Gastrocnemius medialis (tissue), 4 donors: ENCODE measurements around the gene PRXL2C. TPM values are rescaled to one million over a fixed set of nuclear protein-coding genes. Genes with fewer than 3 reads are reported as not detected.
"Not testable (repeated sequence)": the region's sequence is repeated elsewhere in the genome, so short reads cannot be mapped to it uniquely, and the experiment has no call there.

Experiments used
- ATAC-seq, 2 donors: fragments of 150-250 bp; one replicate each; pipeline ENCODE4 v1.9.1; 2016
- DNase-seq, 2 donors: peaks; one replicate each; pipeline ENCODE4 v3.0.0-alpha.2; 2019
- H3K27ac ChIP-seq, 4 donors: fragments of 200-600 bp; sonication (generic); 1 replicate in 1 of 4; 2 replicates in 3 of 4; pipeline ENCODE4 v1.5.1; 2016 to 2018; ENCODE audit warnings: mild to moderate bottlenecking in 2 of 4, moderate library complexity in 1 of 4
- H3K27me3 ChIP-seq, 3 donors: fragments of 200-600 bp; sonication (generic) in 2 of 3; 1 replicate in 1 of 3; 2 replicates in 2 of 3; pipeline versions ENCODE4 v1.5.1 to v1.6.0; 2016 to 2019; ENCODE audit warnings: mild to moderate bottlenecking in 1 of 3, moderate library complexity in 1 of 3
- H3K36me3 ChIP-seq, 2 donors: fragments of 200-600 bp; sonication (generic) in 1 of 2; one replicate each; pipeline ENCODE4 v1.5.1; 2017 to 2018
- H3K4me1 ChIP-seq, 2 donors: fragments of 200-600 bp; sonication (generic) in 1 of 2; one replicate each; pipeline ENCODE4 v1.5.1; 2016 to 2017; ENCODE audit warnings: mild to moderate bottlenecking in 2 of 2
- H3K4me3 ChIP-seq, 4 donors: fragments of 200-600 bp; sonication (generic) in 3 of 4; 1 replicate in 1 of 4; 2 replicates in 3 of 4; pipeline ENCODE4 v1.5.1; 2016 to 2019; ENCODE audit warnings: mild to moderate bottlenecking in 2 of 4
- H3K9me3 ChIP-seq, 3 donors: fragments of 200-600 bp; sonication (generic) in 2 of 3; 1 replicate in 1 of 3; 2 replicates in 2 of 3; pipeline ENCODE4 v1.5.1; 2016 to 2019
- POLR2A ChIP-seq, 2 donors: fragments of 450-650 bp; IDR thresholded peaks; one replicate each; pipeline ENCODE4 v1.6.1; 2017; ENCODE audit warnings: antibody characterized with exemption in 2 of 2, mild to moderate bottlenecking in 2 of 2, moderate library complexity in 2 of 2
- in situ Hi-C, 4 donors: fragments of 200-750 bp; cut with MboI; loops; one replicate each; pipeline versions ENCODE4 v1.15.0 to v1.8.0; 2017; ENCODE audit warnings: low sequenced_read_pairs in 4 of 4
- intact Hi-C: fragments of 100-400 bp; cut with DNase I; formaldehyde crosslinking; loops from one replicate; pipeline ENCODE4 v1.15.1; 2023; ENCODE audit warnings: low total_unique reads
- total RNA-seq, 4 donors: library from RNA; depleted of rRNA; stranded (reverse); fragments of >200 nt; gene quantifications; one replicate each; pipeline versions ENCODE4 v1.1.0 to v1.2.3, GENCODE V29; 2016
- TF ChIP-seq, protein P1 (sequence below), 5 experiments: fragments of 450-650 bp in 3 of 5; fragments of 200-600 bp in 2 of 5; sonication (generic) in 2 of 5; IDR thresholded peaks in 4 of 5; conservative IDR thresholded peaks in 1 of 5; 1 replicate in 4 of 5; 2 replicates in 1 of 5; pipeline ENCODE4 v1.5.1; 2016 to 2019; ENCODE audit warnings: antibody characterized with exemption in 5 of 5, mild to moderate bottlenecking in 3 of 5, moderate library complexity in 3 of 5

The PRXL2C gene
- total RNA-seq, 4 donors from 2014 or later: 16.9 to 29.4 (median 23.8) TPM

DNA sequence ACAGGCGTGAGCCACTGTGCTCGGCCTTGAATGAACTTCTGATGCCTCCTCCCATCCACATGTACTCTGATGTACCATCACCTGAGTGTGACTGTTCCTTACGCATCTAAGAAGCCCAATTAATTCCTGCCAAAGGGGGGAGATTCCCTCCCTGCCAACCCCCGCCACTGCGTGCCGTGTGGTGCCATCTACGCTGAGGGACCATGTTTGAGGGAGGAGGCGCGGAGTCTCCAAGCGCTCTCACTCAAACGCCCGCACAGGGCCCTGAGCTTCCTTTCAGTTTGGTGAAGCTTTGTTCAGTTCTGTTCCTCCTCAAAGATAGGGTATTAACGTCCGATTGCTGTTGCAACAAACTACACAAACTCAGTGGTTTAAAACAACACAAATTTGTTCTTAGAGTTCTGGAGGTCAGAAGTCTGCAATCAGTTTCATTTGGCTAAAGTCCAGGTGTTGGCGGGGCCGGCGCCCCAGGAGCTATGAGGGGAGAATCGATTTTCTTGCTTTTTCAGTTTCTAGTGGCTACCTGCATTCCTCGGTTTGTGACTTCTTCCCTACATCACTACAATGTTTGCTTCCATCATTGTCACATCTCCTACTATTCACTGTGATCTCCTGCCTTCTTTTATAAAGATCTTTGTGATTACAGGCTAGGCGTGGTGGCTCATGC is 13.9 kb upstream of the PRXL2C start:
- intact Hi-C loops (loop anchor here (5.0 kb wide), 1 partner anchor 342 kb away; no protein-coding TSS in a partner anchor), in situ Hi-C loops (loop anchor here in 3 of 4 donors (5.0 to 25.0 kb wide), 6 partner anchors 222 to 342 kb away; no protein-coding TSS in a partner anchor)
- Histone ChIP-seq H3K4me3 (no peak overlapping the region), H3K9me3 (no peaks in the 10 kb centered on the region), H3K4me1 (no peaks in the 10 kb centered on the region), H3K27me3 (no peaks in the 10 kb centered on the region), H3K36me3 (no peaks in the 10 kb centered on the region), H3K27ac (no peak overlapping the region)
- no peak for TF ChIP-seq POLR2A (IDR thresholded peaks at IDR 0.05)
- TF ChIP-seq, protein P1, sequence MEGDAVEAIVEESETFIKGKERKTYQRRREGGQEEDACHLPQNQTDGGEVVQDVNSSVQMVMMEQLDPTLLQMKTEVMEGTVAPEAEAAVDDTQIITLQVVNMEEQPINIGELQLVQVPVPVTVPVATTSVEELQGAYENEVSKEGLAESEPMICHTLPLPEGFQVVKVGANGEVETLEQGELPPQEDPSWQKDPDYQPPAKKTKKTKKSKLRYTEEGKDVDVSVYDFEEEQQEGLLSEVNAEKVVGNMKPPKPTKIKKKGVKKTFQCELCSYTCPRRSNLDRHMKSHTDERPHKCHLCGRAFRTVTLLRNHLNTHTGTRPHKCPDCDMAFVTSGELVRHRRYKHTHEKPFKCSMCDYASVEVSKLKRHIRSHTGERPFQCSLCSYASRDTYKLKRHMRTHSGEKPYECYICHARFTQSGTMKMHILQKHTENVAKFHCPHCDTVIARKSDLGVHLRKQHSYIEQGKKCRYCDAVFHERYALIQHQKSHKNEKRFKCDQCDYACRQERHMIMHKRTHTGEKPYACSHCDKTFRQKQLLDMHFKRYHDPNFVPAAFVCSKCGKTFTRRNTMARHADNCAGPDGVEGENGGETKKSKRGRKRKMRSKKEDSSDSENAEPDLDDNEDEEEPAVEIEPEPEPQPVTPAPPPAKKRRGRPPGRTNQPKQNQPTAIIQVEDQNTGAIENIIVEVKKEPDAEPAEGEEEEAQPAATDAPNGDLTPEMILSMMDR (IDR thresholded peaks at IDR 0.05 in 4 of 5, conservative IDR thresholded peaks at IDR 0.05 in 1 of 5): no peak
- DNase-seq (no peak), ATAC-seq (no peak)

DNA sequence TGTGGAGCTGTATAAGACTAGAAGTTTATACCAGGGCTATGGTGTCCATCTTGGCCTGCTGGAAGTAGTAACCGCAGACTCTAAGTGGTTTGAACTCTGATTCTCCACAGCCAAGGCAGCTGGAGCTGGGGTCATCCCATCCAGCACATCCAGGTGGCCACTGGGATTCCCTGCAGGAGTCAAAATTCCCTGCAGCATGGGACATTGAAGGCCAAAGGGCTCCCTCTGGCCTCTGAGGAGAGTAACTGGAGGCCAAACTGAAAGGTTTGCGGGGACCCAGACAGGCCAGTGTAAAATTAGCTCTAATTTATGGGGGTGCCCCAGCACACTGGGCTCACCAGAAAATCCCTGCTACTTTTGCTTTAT is 12.2 kb upstream of the PRXL2C start:
- ATAC-seq: no peak
- H3K27me3 ChIP-seq: no peaks in the 10 kb centered on the region
- in situ Hi-C loops: loop anchor here in 3 of 4 donors (5.0 to 25.0 kb wide), 6 partner anchors 220 to 340 kb away; no protein-coding TSS in a partner anchor

DNA sequence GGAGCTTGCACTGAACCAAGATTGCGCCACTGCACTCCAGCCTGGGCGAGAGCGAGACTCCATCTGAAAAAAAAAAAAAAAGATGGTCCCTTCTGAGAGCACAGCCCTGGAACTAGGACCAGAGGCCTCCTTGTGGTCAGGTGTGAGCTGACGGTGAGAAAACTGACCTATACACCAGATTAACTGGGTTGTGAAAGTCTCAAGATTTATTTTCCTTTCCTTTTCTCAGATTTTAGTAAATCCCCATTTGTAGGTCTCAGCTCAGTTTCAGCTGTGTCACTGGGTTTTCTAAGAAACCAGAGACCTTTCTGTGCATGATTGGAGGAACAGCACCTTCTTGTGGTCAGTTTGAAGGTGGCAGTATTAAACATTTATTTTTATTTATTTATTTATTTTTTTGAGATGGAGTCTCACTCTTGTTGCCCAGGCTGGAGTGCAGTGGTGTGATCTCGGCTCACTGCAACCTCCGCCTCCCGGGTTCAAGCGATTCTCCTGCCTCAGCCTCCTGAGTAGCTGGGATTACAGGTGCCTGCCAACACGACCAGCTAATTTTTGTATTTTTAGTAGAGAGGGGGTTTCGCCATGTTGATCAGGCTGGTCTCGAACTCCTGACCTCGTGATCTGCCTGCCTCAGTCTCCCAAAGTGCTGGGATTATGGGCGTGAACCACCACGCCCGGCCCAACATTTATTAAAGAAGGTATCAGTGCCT is 11.7 kb upstream of the PRXL2C start:
- in situ Hi-C loops: loop anchor here in 3 of 4 donors (5.0 to 25.0 kb wide), 6 partner anchors 220 to 340 kb away; no protein-coding TSS in a partner anchor
- intact Hi-C loops: loop anchor here (1.0 to 5.0 kb wide), 2 partner anchors 225 to 340 kb away; no protein-coding TSS in a partner anchor
- H3K9me3 ChIP-seq, H3K4me3 ChIP-seq, H3K4me1 ChIP-seq, H3K27me3 ChIP-seq, H3K27ac ChIP-seq, H3K36me3 ChIP-seq: not testable (repeated sequence)
- DNase-seq (peak in 1 of 2 donors; percentile 20), ATAC-seq (peak; percentile 86 to 95)
- TF ChIP-seq, protein P1 (IDR thresholded peaks at IDR 0.05 in 4 of 5, conservative IDR thresholded peaks at IDR 0.05 in 1 of 5): peak; percentile 72 to 89 (median 86)

More for the DNA sequence above, 12.2 kb upstream of the PRXL2C start:
- DNase-seq: no peak
- Histone ChIP-seq H3K27ac (no peak overlapping the region), H3K9me3 (no peaks in the 10 kb centered on the region), H3K4me1 (no peaks in the 10 kb centered on the region), H3K4me3 (no peak overlapping the region), H3K36me3 (no peaks in the 10 kb centered on the region)
- TF ChIP-seq, protein P1 (IDR thresholded peaks at IDR 0.05 in 4 of 5, conservative IDR thresholded peaks at IDR 0.05 in 1 of 5): no peak
- no peak for TF ChIP-seq POLR2A (IDR thresholded peaks at IDR 0.05)
- intact Hi-C loops: loop anchor here (5.0 kb wide), 1 partner anchor 340 kb away; no protein-coding TSS in a partner anchor

DNA sequence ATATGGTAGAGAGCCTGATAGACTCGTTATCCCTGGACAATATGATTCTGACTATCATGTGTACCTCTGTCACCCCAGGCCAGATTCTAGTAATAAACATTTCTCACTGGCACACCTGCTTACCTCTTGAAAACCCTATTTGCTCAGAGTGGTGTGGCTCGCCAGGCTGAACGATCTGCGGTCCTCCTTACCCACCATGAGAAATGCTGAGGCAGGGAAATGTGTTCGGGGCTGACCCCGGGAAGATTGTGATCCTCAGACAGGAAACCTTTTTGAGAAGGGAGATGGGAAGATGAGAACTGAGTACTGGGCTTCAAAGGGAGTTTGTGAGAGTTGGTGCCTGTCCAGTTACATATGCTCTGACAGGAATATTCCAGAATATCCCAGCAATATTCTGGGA is 10.7 kb upstream of the PRXL2C start:
- Histone ChIP-seq H3K27me3 (no peaks in the 10 kb centered on the region), H3K4me3 (no peak overlapping the region), H3K9me3 (no peaks in the 10 kb centered on the region), H3K4me1 (no peaks in the 10 kb centered on the region), H3K27ac (no peak overlapping the region), H3K36me3 (no peaks in the 10 kb centered on the region)
- in situ Hi-C loops: loop anchor here in 3 of 4 donors (5.0 to 25.0 kb wide), 6 partner anchors 218 to 338 kb away; no protein-coding TSS in a partner anchor
- no peak for TF ChIP-seq POLR2A (IDR thresholded peaks at IDR 0.05)
- TF ChIP-seq, protein P1 (IDR thresholded peaks at IDR 0.05 in 4 of 5, conservative IDR thresholded peaks at IDR 0.05 in 1 of 5): no peak
- DNase-seq: no peak
- intact Hi-C loops: loop anchor here (1.0 to 5.0 kb wide), 2 partner anchors 223 to 338 kb away; no protein-coding TSS in a partner anchor
- ATAC-seq: no peak
